Sigmoid colon (tissue), 7 donors: ENCODE data around the gene KLHL29. TPM values are rescaled to one million over a fixed set of nuclear protein-coding genes. Genes with fewer than 3 reads are reported as not detected.

Source experiments
- DNase-seq: peaks from one replicate; pipeline ENCODE4 v3.0.0-alpha.2; 2019
- H3K27ac ChIP-seq, 4 donors: fragments of 200-600 bp; sonication (generic); one replicate each; pipeline ENCODE4 v1.5.1; 2016 to 2019; ENCODE audit warnings: mild to moderate bottlenecking in 1 of 4
- H3K27me3 ChIP-seq, 3 donors: fragments of 200-600 bp; sonication (generic); one replicate each; pipeline ENCODE4 v1.5.1; 2019; ENCODE audit warnings: mild to moderate bottlenecking in 1 of 3
- H3K36me3 ChIP-seq, 4 donors: fragments of 200-600 bp; sonication (generic); one replicate each; pipeline ENCODE4 v1.5.1; 2016 to 2019
- H3K4me1 ChIP-seq, 4 donors: fragments of 200-600 bp; sonication (generic); one replicate each; pipeline ENCODE4 v1.5.1; 2017 to 2019
- H3K4me3 ChIP-seq, 4 donors: fragments of 200-600 bp; sonication (generic); one replicate each; pipeline ENCODE4 v1.5.1; 2017 to 2019; ENCODE audit warnings: mild to moderate bottlenecking in 2 of 4, moderate library complexity in 1 of 4
- H3K9me3 ChIP-seq, 4 donors: fragments of 200-600 bp in 3 of 4; sonication (generic) in 3 of 4; one replicate each; pipeline versions ENCODE4 v1.5.1 to v1.6.1; 2013 to 2019
- EP300 ChIP-seq, 4 donors: sonication (generic); formaldehyde crosslinking; IDR thresholded peaks; one replicate each; pipeline ENCODE4 v1.6.1; 2017; ENCODE audit warnings: antibody characterized with exemption in 4 of 4
- POLR2A ChIP-seq, 2 donors: fragments of 450-650 bp; IDR thresholded peaks; one replicate each; pipeline ENCODE4 v1.6.1; 2016; ENCODE audit warnings: antibody characterized with exemption in 2 of 2, mild to moderate bottlenecking in 2 of 2, moderate library complexity in 2 of 2
- POLR2AphosphoS5 ChIP-seq, 4 donors: sonication (generic); formaldehyde crosslinking; IDR thresholded peaks; one replicate each; pipeline ENCODE4 v1.6.1; 2017; ENCODE audit warnings: antibody characterized with exemption in 4 of 4
- WGBS, 2 donors: extraction: QIAGEN DNeasy Blood & Tissue Kit; methylation state at CpG; one replicate each; pipeline ENCODE4 v1.1.7; 2013; 5-methylcytosine and 5-hydroxymethylcytosine counted together
- intact Hi-C: fragments of 100-400 bp; cut with DNase I; formaldehyde crosslinking; loops from one replicate; pipeline ENCODE4 v1.15.1; 2023
- polyA plus RNA-seq, 3 donors: library from polyadenylated mRNA; stranded (reverse); fragments of 200-250 nt; gene quantifications; one replicate each; pipeline ENCODE4 v1.2.3, GENCODE V29; 2013
- total RNA-seq, 4 donors: library from RNA; depleted of rRNA; stranded (reverse); fragments of >200 nt; gene quantifications; one replicate each; pipeline ENCODE4 v1.1.0, GENCODE V29; 2016
- TF ChIP-seq, protein P1 (sequence below), 4 experiments: fragments of 450-650 bp in 3 of 4; fragments of 200-600 bp in 1 of 4; IDR thresholded peaks; one replicate each; pipeline ENCODE4 v1.5.1; 2016 to 2019; ENCODE audit warnings: antibody characterized with exemption in 4 of 4, mild to moderate bottlenecking in 3 of 4, moderate library complexity in 2 of 4
- donor health status: healthy with polysubstance abuse.
- donor health status: Bipolar disorder and iron deficiency.
- donor health status: healthy.

The KLHL29 gene
- total and polyA plus RNA-seq, 7 donors, result 0.46 to 25.5 (median 6.3) TPM

- no peak for DNase-seq
- no peak for TF ChIP-seq POLR2A (IDR thresholded peaks at IDR 0.05)
- no peak for TF ChIP-seq EP300 (IDR thresholded peaks at IDR 0.05)
- TF ChIP-seq, protein P1, sequence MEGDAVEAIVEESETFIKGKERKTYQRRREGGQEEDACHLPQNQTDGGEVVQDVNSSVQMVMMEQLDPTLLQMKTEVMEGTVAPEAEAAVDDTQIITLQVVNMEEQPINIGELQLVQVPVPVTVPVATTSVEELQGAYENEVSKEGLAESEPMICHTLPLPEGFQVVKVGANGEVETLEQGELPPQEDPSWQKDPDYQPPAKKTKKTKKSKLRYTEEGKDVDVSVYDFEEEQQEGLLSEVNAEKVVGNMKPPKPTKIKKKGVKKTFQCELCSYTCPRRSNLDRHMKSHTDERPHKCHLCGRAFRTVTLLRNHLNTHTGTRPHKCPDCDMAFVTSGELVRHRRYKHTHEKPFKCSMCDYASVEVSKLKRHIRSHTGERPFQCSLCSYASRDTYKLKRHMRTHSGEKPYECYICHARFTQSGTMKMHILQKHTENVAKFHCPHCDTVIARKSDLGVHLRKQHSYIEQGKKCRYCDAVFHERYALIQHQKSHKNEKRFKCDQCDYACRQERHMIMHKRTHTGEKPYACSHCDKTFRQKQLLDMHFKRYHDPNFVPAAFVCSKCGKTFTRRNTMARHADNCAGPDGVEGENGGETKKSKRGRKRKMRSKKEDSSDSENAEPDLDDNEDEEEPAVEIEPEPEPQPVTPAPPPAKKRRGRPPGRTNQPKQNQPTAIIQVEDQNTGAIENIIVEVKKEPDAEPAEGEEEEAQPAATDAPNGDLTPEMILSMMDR (IDR thresholded peaks at IDR 0.05), result no peak
- TF ChIP-seq POLR2AphosphoS5 (IDR thresholded peaks at IDR 0.05), result no peak
- Histone ChIP-seq H3K4me1 (peaks cover 0 to 23% (median 18%) of the 10 kb centered on the region in 4 donors), H3K27ac (no peak overlapping the region), H3K9me3 (no peaks in the 10 kb centered on the region), H3K36me3 (no peaks in the 10 kb centered on the region), H3K27me3 (no peaks in the 10 kb centered on the region), H3K4me3 (no peak overlapping the region)
- intact Hi-C loops, result no loop called here
- 85% methylated on average over 2 of the region's 2 CpGs for WGBS, 2 donors
Observed at GRCh38 chr2:23459032-23459431, 74.1 kb downstream of the KLHL29 start.

DNA sequence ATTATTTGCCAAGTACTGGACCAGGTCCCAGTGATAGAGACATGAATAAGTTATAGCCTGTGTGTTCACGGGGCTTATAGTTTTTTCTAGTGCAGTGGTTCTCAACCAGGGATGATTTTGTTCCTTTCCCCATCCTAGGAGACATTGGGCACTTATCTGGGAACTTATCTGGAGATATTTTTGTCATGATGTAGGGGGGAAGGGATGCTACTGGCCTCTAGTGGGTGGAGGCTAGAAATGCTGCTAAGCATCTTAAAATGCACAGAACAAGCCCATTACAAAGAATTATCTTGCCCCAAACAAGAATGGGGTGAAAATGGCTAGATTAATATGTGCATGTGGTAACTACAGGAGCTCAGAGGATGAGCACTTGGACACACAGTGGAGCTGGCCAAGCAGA, 75.2 kb downstream of the KLHL29 start:
- no peak for DNase-seq
- TF ChIP-seq POLR2AphosphoS5 (IDR thresholded peaks at IDR 0.05) (no peak), POLR2A (IDR thresholded peaks at IDR 0.05) (no peak), EP300 (IDR thresholded peaks at IDR 0.05) (no peak)
- TF ChIP-seq, protein P1 (IDR thresholded peaks at IDR 0.05), result peak in 2 of 4 experiments; percentile 17 to 25
- WGBS, 2 donors, result 85 to 86% methylated on average over 1 of the region's 1 CpG
- Histone ChIP-seq H3K27me3 (no peaks in the 10 kb centered on the region), H3K4me1 (peaks cover 0 to 16% (median 7%) of the 10 kb centered on the region in 4 donors), H3K9me3 (no peaks in the 10 kb centered on the region), H3K36me3 (no peaks in the 10 kb centered on the region), H3K27ac (no peak overlapping the region), H3K4me3 (no peak overlapping the region)
- intact Hi-C loops, result no loop called here

DNA sequence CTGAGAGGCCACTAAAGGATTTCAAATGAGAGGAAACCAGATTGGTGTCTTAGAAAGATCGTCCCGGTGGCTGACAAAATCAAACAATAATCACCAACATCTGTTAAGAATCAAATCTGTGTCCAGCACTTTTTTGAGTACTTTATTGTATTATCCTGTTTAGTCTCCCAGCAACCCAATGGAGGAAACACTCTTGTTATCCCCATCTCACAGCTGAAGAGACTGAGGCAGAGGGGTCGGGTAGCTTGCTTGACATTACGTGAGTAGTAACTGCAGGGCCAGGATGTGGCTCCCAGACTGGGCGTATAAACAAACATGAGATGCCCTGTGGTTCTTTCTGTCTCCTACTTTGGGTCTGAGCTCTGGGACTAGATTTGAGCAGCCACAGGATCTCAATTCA, 76.0 kb downstream of the KLHL29 start:
- H3K4me3 ChIP-seq, result no peak overlapping the region
- DNase-seq, result no peak
- no peak overlapping the region for H3K27ac ChIP-seq
- intact Hi-C loops, result no loop called here
- H3K4me1 ChIP-seq, result peaks cover 0 to 19% (median 4%) of the 10 kb centered on the region in 4 donors
- no peaks in the 10 kb centered on the region for H3K27me3 ChIP-seq
- WGBS, 2 donors, result 84 to 85% methylated on average over 5 of the region's 5 CpGs
- no peak for TF ChIP-seq EP300 (IDR thresholded peaks at IDR 0.05)
- TF ChIP-seq POLR2A (IDR thresholded peaks at IDR 0.05), result no peak
- TF ChIP-seq POLR2AphosphoS5 (IDR thresholded peaks at IDR 0.05), result no peak
- TF ChIP-seq, protein P1 (IDR thresholded peaks at IDR 0.05), result no peak
- H3K9me3 ChIP-seq, result no peaks in the 10 kb centered on the region
- H3K36me3 ChIP-seq, result no peaks in the 10 kb centered on the region

- TF ChIP-seq POLR2AphosphoS5 (IDR thresholded peaks at IDR 0.05) (no peak), EP300 (IDR thresholded peaks at IDR 0.05) (no peak), POLR2A (IDR thresholded peaks at IDR 0.05) (no peak)
- TF ChIP-seq, protein P1 (IDR thresholded peaks at IDR 0.05), result no peak
Observed at GRCh38 chr2:23464156-23464555, 79.2 kb downstream of the KLHL29 start.

More at GRCh38 chr2:23464156-23464555, 79.2 kb downstream of the KLHL29 start:
- Histone ChIP-seq H3K4me3 (no peak overlapping the region), H3K4me1 (peaks cover 0 to 13% (median 7%) of the 10 kb centered on the region in 4 donors), H3K36me3 (no peaks in the 10 kb centered on the region), H3K9me3 (no peaks in the 10 kb centered on the region), H3K27ac (no peak overlapping the region), H3K27me3 (no peaks in the 10 kb centered on the region)
- intact Hi-C loops, result no loop called here
- DNase-seq, result no peak
- 68 to 82% methylated on average over 6 of the region's 6 CpGs for WGBS, 2 donors
